Urinary bladder (tissue), 4 donors: ENCODE measurements around the gene DBNDD2. TPM values are rescaled to one million over a fixed set of nuclear protein-coding genes. Genes with fewer than 3 reads are reported as not detected.
A peak's percentile ranks its signal among the peaks of the same experiment; 100 is the strongest.

Source experiments
- DNase-seq: peaks from one replicate; pipeline ENCODE4 v3.0.0-alpha.2; 2015; ENCODE audit errors: extremely low spot score
- H3K27ac ChIP-seq: one replicate; pipeline ENCODE4 v1.5.1; 2013; ENCODE audit warnings: low read depth, mild to moderate bottlenecking, moderate library complexity
- H3K36me3 ChIP-seq: one replicate; pipeline ENCODE4 v1.6.1; 2013; ENCODE audit warnings: mild to moderate bottlenecking, moderate library complexity; ENCODE audit not compliant: insufficient read depth
- H3K4me1 ChIP-seq: one replicate; pipeline ENCODE4 v1.6.1; 2013; ENCODE audit warnings: mild to moderate bottlenecking, moderate library complexity; ENCODE audit not compliant: insufficient read depth
- H3K4me3 ChIP-seq: one replicate; pipeline ENCODE4 v1.5.1; 2013; ENCODE audit warnings: low read depth, low read length
- WGBS: extraction: QIAGEN DNeasy Blood & Tissue Kit; methylation state at CpG from one replicate; pipeline ENCODE4 v1.1.7; 2013; 5-methylcytosine and 5-hydroxymethylcytosine counted together
- polyA plus RNA-seq: library from polyadenylated mRNA; stranded (reverse); fragments of 200-250 nt; gene quantifications from one replicate; pipeline ENCODE4 v1.2.3, GENCODE V29; 2013
- total RNA-seq: library from RNA; depleted of rRNA; stranded (reverse); fragments of >200 nt; gene quantifications from one replicate; pipeline ENCODE4 v1.2.3, GENCODE V29; 2014
- donor health status: healthy with polysubstance abuse.
- donor health status: healthy.

DBNDD2 gene
- total and polyA plus RNA-seq, 2 donors, result 15.5 to 194 TPM

- Histone ChIP-seq H3K4me3 (no peak overlapping the region), H3K4me1 (no peaks in the 10 kb centered on the region), H3K36me3 (no peaks in the 10 kb centered on the region), H3K27ac (no peak overlapping the region)
- DNase-seq, result no peak
- 91% methylated on average over 7 of the region's 7 CpGs for WGBS
Measured at GRCh38 chr20:45395114-45395415, 13.0 kb upstream of the DBNDD2 start.

- Histone ChIP-seq H3K36me3 (no peaks in the 10 kb centered on the region), H3K4me1 (no peaks in the 10 kb centered on the region), H3K4me3 (no peak overlapping the region), H3K27ac (no peak overlapping the region)
- 95% methylated on average over 1 of the region's 1 CpG for WGBS
- no peak for DNase-seq
Measured at GRCh38 chr20:45399018-45399417, 9.1 kb upstream of the DBNDD2 start.

- H3K4me1 ChIP-seq, result no peaks in the 10 kb centered on the region
- H3K4me3 ChIP-seq, result no peak overlapping the region
- DNase-seq, result no peak
- no peaks in the 10 kb centered on the region for H3K36me3 ChIP-seq
- 98% methylated on average over 6 of the region's 6 CpGs for WGBS
- H3K27ac ChIP-seq, result no peak overlapping the region
Measured at GRCh38 chr20:45400346-45401031, 7.6 kb upstream of the DBNDD2 start.

- Histone ChIP-seq H3K4me3 (no peak overlapping the region), H3K4me1 (no peaks in the 10 kb centered on the region), H3K27ac (no peak overlapping the region), H3K36me3 (no peaks in the 10 kb centered on the region)
- WGBS, result 96% methylated on average over 1 of the region's 1 CpG
- no peak for DNase-seq
Measured at GRCh38 chr20:45402946-45403345, 5.1 kb upstream of the DBNDD2 start.

- no peaks in the 10 kb centered on the region for H3K4me1 ChIP-seq
- no peak for DNase-seq
- 76% methylated on average over 1 of the region's 1 CpG for whole genome bisulfite sequencing
- no peak overlapping the region for H3K4me3 ChIP-seq
- H3K27ac ChIP-seq, result no peak overlapping the region
- no peaks in the 10 kb centered on the region for H3K36me3 ChIP-seq
Measured at GRCh38 chr20:45404438-45404837, 3.7 kb upstream of the DBNDD2 start.

- Histone ChIP-seq H3K4me1 (no peaks in the 10 kb centered on the region), H3K4me3 (peak overlapping the region; percentile 88), H3K27ac (no peak overlapping the region), H3K36me3 (no peaks in the 10 kb centered on the region)
- 1% methylated on average over 49 of the region's 49 CpGs for WGBS
- no peak for DNase-seq
Measured at GRCh38 chr20:45405571-45406259, 2.4 kb upstream of the DBNDD2 start.

GRCh38 chr20:45406260-45407066 is 1.6 kb upstream of the DBNDD2 start:
- no peak for DNase-seq
- peak overlapping the region; percentile 88 for H3K27ac ChIP-seq
- under 1% methylated on average over 87 of the region's 87 CpGs for WGBS

GRCh38 chr20:45407067-45407745 is 883 bp upstream of the DBNDD2 start:
- Histone ChIP-seq H3K4me1 (no peaks in the 10 kb centered on the region), H3K4me3 (peak overlapping the region; percentile 88), H3K36me3 (no peaks in the 10 kb centered on the region), H3K27ac (peak overlapping the region; percentile 88)
- WGBS, result 11% methylated on average over 30 of the region's 30 CpGs
- DNase-seq, result no peak

More at GRCh38 chr20:45406260-45407066, 1.6 kb upstream of the DBNDD2 start:
- no peaks in the 10 kb centered on the region for H3K4me1 ChIP-seq
- no peaks in the 10 kb centered on the region for H3K36me3 ChIP-seq
- peak overlapping the region; percentile 88 for H3K4me3 ChIP-seq

GRCh38 chr20:45408646-45409213 is 641 bp downstream of the DBNDD2 start:
- H3K4me1 ChIP-seq, result no peaks in the 10 kb centered on the region
- DNase-seq, result no peak
- 76% methylated on average over 7 of the region's 7 CpGs for WGBS
- H3K4me3 ChIP-seq, result no peak overlapping the region
- no peak overlapping the region for H3K27ac ChIP-seq
- no peaks in the 10 kb centered on the region for H3K36me3 ChIP-seq

GRCh38 chr20:45409521-45410272 is 1.6 kb downstream of the DBNDD2 start:
- no peaks in the 10 kb centered on the region for H3K4me1 ChIP-seq
- DNase-seq, result no peak
- no peaks in the 10 kb centered on the region for H3K36me3 ChIP-seq
- 86% methylated on average over 7 of the region's 7 CpGs for WGBS
- H3K27ac ChIP-seq, result no peak overlapping the region
- no peak overlapping the region for H3K4me3 ChIP-seq

GRCh38 chr20:45410887-45411286 is 2.8 kb downstream of the DBNDD2 start:
- Histone ChIP-seq H3K36me3 (no peaks in the 10 kb centered on the region), H3K4me3 (no peak overlapping the region), H3K27ac (no peak overlapping the region), H3K4me1 (no peaks in the 10 kb centered on the region)
- DNase-seq, result no peak
- WGBS, result 31% methylated on average over 8 of the region's 8 CpGs

- H3K4me1 ChIP-seq, result no peaks in the 10 kb centered on the region
- 67% methylated on average over 5 of the region's 5 CpGs for WGBS
- H3K4me3 ChIP-seq, result no peak overlapping the region
- H3K36me3 ChIP-seq, result no peaks in the 10 kb centered on the region
- DNase-seq, result no peak
- H3K27ac ChIP-seq, result no peak overlapping the region
Measured at GRCh38 chr20:45412653-45413052, 4.6 kb downstream of the DBNDD2 start.

GRCh38 chr20:45413479-45413878 is 5.4 kb downstream of the DBNDD2 start:
- Histone ChIP-seq H3K27ac (no peak overlapping the region), H3K4me1 (no peaks in the 10 kb centered on the region), H3K4me3 (no peak overlapping the region), H3K36me3 (no peaks in the 10 kb centered on the region)
- no peak for DNase-seq
- WGBS, result 75% methylated on average over 3 of the region's 3 CpGs
